GM12872 (cell line): Measurements from ENCODE around the gene ATAD3A.

ENCODE experiments used
- TF ChIP-seq, protein P1 (sequence below): IDR thresholded peaks from 3 replicates; pipeline ENCODE4 v1.5.1; 2011; ENCODE audit warnings: low read depth, mild to moderate bottlenecking, low read length, moderate library complexity; ENCODE audit not compliant: insufficient read depth

Gene ATAD3A

GRCh38 chr1:1527092-1527816 lies 15.3 kb downstream of the ATAD3A start:
- TF ChIP-seq, protein P1, sequence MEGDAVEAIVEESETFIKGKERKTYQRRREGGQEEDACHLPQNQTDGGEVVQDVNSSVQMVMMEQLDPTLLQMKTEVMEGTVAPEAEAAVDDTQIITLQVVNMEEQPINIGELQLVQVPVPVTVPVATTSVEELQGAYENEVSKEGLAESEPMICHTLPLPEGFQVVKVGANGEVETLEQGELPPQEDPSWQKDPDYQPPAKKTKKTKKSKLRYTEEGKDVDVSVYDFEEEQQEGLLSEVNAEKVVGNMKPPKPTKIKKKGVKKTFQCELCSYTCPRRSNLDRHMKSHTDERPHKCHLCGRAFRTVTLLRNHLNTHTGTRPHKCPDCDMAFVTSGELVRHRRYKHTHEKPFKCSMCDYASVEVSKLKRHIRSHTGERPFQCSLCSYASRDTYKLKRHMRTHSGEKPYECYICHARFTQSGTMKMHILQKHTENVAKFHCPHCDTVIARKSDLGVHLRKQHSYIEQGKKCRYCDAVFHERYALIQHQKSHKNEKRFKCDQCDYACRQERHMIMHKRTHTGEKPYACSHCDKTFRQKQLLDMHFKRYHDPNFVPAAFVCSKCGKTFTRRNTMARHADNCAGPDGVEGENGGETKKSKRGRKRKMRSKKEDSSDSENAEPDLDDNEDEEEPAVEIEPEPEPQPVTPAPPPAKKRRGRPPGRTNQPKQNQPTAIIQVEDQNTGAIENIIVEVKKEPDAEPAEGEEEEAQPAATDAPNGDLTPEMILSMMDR, result no peak

GRCh38 chr1:1528301-1529267 lies 16.6 kb downstream of the ATAD3A start:
- TF ChIP-seq, protein P1, result no peak

DNA sequence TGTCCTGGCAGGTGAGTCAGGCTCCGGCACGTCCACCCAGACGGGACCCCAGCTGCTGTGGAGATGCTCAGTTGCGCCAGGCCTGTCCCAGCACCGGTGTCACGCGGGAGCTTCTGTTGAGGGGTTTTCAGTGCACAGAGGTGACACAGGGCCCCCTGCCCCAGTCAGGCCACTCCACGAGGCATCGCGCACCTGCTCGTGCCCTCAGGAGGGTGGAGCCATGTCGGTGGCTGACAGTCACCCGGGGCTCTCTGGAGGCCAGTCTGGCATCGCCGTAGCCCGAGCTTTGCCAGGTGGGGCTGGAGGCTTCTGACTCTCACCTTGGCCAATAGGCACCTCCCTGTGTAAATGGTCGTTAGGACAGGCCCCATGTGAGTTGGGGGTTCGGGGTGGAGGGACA lies 17.4 kb downstream of the ATAD3A start:
- TF ChIP-seq, protein P1, result no peak

DNA sequence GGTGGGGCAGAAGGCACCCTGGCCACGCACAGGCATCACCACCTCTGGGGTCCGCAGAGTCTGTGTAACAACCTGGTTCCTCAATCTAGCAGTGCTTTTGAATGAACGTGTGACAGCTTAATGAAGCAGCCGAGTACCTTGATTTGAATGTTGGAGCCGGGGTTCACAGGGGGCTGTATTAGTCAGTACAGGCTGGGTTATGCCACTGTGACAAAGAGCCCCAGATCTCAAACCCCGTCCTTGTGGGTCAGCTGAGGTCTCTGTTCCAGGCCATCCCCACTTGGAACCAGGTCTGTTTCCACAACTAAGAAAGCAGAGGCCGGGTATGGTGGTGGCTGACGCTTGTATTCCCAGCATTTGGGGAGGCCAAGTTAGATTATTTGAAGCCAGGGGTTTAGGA lies 18.0 kb downstream of the ATAD3A start:
- TF ChIP-seq, protein P1, result no peak

- TF ChIP-seq, protein P1, result no peak
These were observed 20.0 kb downstream of the ATAD3A start for GRCh38 chr1:1531947-1532346.

GRCh38 chr1:1534401-1535154 lies 22.6 kb downstream of the ATAD3A start:
- TF ChIP-seq, protein P1, result no peak
